Central memory CD4-positive, alpha-beta T cell (primary cell): ENCODE data around the gene RIMS3.
"Not testable (repeated sequence)": the region's sequence is repeated elsewhere in the genome, so short reads cannot be mapped to it uniquely, and the experiment has no call there.

Experiments used
- DNase-seq: peaks from one replicate; pipeline ENCODE4 v3.0.0; 2022

RIMS3 gene

DNA sequence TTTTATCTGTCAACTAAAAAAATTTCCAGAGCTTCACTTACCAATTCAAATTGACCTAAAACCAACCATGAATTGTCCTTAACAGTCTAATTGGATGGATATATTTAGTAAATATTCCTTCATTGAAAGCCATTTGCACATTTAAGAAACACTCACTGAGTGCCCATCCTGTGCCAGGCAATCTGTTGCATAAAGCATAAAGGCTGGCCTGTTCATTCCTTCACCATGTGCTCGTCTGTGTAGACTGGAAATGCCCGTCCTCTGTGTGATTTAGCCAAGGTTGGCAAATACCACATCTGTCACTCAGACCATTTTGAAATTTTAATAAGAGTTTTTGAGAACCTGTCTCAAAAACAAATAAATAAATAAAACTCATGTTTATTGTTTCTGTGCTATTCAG is 76.9 kb downstream of the RIMS3 start:
- no peak for DNase-seq

DNA sequence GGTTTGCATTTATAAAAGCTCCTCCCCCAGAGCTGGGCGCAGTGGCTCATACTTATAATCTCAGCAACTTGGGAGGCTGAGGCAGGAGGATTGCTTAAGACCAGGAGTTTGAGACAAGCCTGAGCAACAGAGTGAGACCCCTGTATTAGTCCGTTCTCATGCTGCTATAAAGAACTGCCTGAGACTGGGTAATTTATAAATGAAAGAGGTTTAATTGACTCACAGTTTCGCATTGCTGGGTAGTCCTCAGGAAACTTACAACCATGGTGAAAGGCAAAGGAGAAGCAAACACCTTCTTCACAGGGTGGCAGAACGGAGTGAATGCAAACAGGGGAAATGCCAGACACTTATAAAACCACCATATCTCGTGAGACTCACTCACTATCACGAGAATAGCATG is 81.5 kb downstream of the RIMS3 start:
- DNase-seq, result no peak

- DNase-seq, result no peak
Measured at GRCh38 chr1:40582116-40582515, 83.4 kb downstream of the RIMS3 start.

GRCh38 chr1:40575336-40575735 is 90.1 kb downstream of the RIMS3 start:
- no peak for DNase-seq

DNA sequence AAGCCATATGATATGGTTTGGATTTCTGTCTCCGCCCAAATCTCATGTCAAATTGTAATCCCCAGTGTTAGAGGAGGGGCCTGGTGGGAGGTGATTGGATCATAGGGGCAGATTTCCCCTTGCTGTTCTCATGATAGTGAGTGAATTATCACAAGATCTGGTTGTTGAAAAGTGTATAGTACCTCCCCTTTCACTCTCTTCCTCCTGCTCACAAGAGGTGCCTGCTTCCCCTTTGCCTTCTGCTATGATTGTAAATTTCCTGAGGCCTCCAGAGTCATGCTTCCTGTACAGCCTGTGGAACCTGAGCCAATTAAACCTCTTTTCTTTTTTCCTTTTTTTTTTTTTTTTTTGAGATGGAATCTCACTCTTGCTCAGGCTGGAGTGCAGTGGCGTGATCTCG is 90.7 kb downstream of the RIMS3 start:
- DNase-seq, result not testable (repeated sequence)
